ENCODE data around the gene SPTLC1. TPM values are rescaled to one million over a fixed set of nuclear protein-coding genes. Genes with fewer than 3 reads are reported as not detected.
"Not testable (repeated sequence)": the region's sequence is repeated elsewhere in the genome, so short reads cannot be mapped to it uniquely, and the experiment has no call there.

SPTLC1 gene
- total and polyA plus RNA-seq, 4 donors = 20.8 to 137 (median 58.6) TPM

DNA sequence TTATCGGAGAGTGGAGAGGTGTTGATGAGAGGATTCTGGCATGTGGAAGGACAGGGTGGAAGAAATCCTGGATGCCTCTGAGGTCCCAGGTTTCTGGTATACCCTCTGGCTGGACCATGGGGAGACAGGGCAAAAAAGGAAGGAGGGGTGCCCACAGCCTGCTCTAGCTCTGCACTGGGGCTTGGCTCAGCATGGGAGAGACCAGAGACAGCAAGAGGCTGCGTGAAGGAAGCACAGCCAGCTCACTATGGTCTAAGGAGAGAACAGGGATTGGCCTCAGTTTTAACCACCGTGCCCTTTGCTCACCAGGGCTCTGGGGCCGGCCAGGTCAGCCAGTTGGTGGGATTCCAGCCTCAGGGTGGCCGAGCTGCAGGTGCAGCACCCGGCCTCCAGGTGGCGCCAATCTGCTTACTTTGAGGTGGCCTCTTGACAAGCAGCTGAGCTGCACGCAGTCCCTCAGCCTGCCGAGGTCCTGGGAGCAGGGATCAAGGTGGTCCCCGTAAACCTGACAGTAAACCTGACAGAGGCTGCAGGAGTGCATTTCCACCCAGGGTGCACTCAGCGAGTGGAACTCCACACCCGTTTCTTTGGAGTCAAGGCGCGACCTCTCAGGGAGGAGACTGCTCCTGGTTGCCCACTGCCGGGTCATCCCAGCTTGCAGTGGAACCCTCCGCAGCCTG, 25.0 kb upstream of the SPTLC1 start:
- Histone ChIP-seq H3K9ac (ENCODE audit: insufficient read depth in 1 of 2, low read length in 2 of 2) (no peak overlapping the region), H3K36me3 (ENCODE audit: control insufficient read depth in 4 of 4, insufficient read depth in 4 of 4, low read length in 4 of 4) (no peaks in the 10 kb centered on the region), H3K9me3 (ENCODE audit: control insufficient read depth in 4 of 4, insufficient read depth in 3 of 4, low read length in 3 of 4) (no peaks in the 10 kb centered on the region), H3K27ac (ENCODE audit: low read depth in 1 of 2, low read length in 1 of 2) (no peak overlapping the region), H3K4me3 (no peak overlapping the region), H3K27me3 (ENCODE audit: control insufficient read depth in 3 of 3, insufficient read depth in 3 of 3, low read length in 2 of 3) (peaks cover 0 to 13% (median 2%) of the 10 kb centered on the region in 3 donors), H3K4me1 (ENCODE audit: control insufficient read depth in 5 of 5, insufficient read depth in 5 of 5, low read length in 5 of 5) (peaks cover 0 to 7% (median 0%) of the 10 kb centered on the region in 5 donors)
- TF ChIP-seq, protein P1, sequence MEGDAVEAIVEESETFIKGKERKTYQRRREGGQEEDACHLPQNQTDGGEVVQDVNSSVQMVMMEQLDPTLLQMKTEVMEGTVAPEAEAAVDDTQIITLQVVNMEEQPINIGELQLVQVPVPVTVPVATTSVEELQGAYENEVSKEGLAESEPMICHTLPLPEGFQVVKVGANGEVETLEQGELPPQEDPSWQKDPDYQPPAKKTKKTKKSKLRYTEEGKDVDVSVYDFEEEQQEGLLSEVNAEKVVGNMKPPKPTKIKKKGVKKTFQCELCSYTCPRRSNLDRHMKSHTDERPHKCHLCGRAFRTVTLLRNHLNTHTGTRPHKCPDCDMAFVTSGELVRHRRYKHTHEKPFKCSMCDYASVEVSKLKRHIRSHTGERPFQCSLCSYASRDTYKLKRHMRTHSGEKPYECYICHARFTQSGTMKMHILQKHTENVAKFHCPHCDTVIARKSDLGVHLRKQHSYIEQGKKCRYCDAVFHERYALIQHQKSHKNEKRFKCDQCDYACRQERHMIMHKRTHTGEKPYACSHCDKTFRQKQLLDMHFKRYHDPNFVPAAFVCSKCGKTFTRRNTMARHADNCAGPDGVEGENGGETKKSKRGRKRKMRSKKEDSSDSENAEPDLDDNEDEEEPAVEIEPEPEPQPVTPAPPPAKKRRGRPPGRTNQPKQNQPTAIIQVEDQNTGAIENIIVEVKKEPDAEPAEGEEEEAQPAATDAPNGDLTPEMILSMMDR (IDR thresholded peaks at IDR 0.05; ENCODE audit: control extremely low read depth, extremely low read depth) = peak; percentile 60
- peak; percentile 66 to 80 (median 67) for DNase-seq
- WGBS, 2 donors = 20 to 21% methylated on average over 16 of the region's 16 CpGs
- ATAC-seq (ENCODE audit: insufficient read depth, low FRiP score) = peak; percentile 70

DNA sequence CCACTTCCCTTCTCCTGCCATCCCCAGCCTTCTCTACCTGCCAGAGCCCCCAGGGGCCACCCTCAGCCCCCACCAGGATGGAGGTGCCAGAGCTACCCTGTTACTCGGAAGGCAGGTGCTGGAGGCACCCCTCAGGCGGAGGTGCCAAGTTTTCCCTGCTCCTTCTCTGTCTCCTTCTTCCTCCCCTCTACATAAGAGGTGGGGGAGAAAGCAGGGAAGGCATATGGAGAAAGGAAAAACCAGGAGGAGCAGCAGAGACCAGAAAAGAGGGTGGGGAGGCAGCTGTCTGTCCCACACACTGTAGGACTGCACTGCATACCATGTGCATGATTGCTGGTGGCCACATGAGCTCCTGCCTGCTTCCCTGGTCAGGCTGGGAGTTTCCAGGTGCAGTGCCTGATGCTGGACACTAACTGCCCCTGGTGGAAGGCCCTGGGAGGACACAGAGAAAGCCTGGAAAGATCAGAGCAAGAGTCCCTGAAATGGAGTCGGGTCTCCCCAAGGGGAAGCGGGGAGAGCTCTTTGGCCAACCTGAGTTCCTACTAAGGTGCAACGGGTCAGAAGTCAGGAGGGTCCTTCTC, 23.8 kb upstream of the SPTLC1 start:
- not testable (repeated sequence) for ATAC-seq (ENCODE audit: insufficient read depth, low FRiP score); H3K9me3 ChIP-seq (ENCODE audit: control insufficient read depth in 4 of 4, insufficient read depth in 3 of 4, low read length in 3 of 4); DNase-seq; H3K27ac ChIP-seq (ENCODE audit: low read depth in 1 of 2, low read length in 1 of 2); H3K9ac ChIP-seq (ENCODE audit: insufficient read depth in 1 of 2, low read length in 2 of 2); H3K4me1 ChIP-seq (ENCODE audit: control insufficient read depth in 5 of 5, insufficient read depth in 5 of 5, low read length in 5 of 5); H3K4me3 ChIP-seq; H3K36me3 ChIP-seq (ENCODE audit: control insufficient read depth in 4 of 4, insufficient read depth in 4 of 4, low read length in 4 of 4)
- H3K27me3 ChIP-seq (ENCODE audit: control insufficient read depth in 3 of 3, insufficient read depth in 3 of 3, low read length in 2 of 3) = peaks cover 0 to 13% (median 2%) of the 10 kb centered on the region in 3 donors
- WGBS, 2 donors = 90 to 93% methylated on average over 5 of the region's 5 CpGs

DNA sequence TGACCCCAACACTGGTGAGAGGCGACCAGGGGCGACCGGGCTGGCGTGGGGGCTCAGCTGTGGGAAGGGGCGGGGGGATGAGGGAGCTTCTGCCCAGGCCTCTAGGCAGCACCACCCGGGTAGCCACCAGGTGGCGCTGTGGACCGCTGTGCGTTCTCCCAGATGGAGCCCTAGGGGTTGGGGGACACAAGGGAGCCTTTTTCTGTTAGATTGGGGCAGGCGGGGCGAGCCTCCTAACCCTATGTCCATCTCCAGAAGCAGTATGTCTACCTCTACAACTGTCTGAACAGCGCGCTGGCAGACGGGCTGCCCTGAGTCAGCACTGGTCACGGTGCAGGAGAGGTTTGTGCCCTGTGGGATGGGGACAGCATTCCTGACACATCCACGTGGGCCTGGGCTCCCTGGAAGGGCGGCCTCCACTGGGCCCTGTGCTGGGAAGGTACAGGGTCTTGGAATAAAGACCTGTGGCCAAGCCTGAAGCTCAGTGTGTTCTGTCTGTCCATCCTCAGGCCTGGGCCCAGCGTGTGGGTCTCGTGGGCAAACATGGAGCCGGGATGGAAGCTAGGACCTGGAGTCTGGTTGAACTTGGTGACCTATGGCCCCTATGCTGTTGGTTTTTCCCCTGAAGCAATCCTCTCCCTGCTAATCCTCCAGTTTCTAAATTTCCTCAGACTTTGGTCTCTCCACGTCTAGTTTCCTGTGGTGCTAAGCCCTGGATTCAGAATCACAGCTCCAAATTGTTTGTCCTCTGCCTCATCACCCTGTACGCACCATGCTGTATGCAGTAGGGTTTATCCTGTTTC, 23.1 kb upstream of the SPTLC1 start:
- DNase-seq (peak; percentile 58 to 73 (median 66)), ATAC-seq (ENCODE audit: insufficient read depth, low FRiP score) (no peak)
- no peaks in the 10 kb centered on the region for H3K9me3 ChIP-seq (ENCODE audit: control insufficient read depth in 4 of 4, insufficient read depth in 3 of 4, low read length in 3 of 4)
- TF ChIP-seq, protein P1 (IDR thresholded peaks at IDR 0.05; ENCODE audit: control extremely low read depth, extremely low read depth) = peak; percentile 32
- 40 to 46% methylated on average over 22 of the region's 22 CpGs for WGBS, 2 donors
- H3K27ac ChIP-seq (ENCODE audit: low read depth in 1 of 2, low read length in 1 of 2) = no peak overlapping the region
- peaks cover 0 to 7% (median 0%) of the 10 kb centered on the region in 5 donors for H3K4me1 ChIP-seq (ENCODE audit: control insufficient read depth in 5 of 5, insufficient read depth in 5 of 5, low read length in 5 of 5)
- H3K36me3 ChIP-seq (ENCODE audit: control insufficient read depth in 4 of 4, insufficient read depth in 4 of 4, low read length in 4 of 4) = no peaks in the 10 kb centered on the region
- H3K4me3 ChIP-seq = no peak overlapping the region
- peaks cover 0 to 10% (median 2%) of the 10 kb centered on the region in 3 donors for H3K27me3 ChIP-seq (ENCODE audit: control insufficient read depth in 3 of 3, insufficient read depth in 3 of 3, low read length in 2 of 3)
- H3K9ac ChIP-seq (ENCODE audit: insufficient read depth in 1 of 2, low read length in 2 of 2) = no peak overlapping the region
